ENCODE results near the gene PPP1R14C.

The PPP1R14C gene

GRCh38 chr6:150267686-150268561 lies 125.1 kb downstream of the PPP1R14C start:
- no peak overlapping the region for H3K4me3 ChIP-seq (replicated peaks; ENCODE audit: low read depth, low read length)
- DNase-seq (ENCODE audit: low read depth): peak; percentile 74
- TF ChIP-seq, protein P1, sequence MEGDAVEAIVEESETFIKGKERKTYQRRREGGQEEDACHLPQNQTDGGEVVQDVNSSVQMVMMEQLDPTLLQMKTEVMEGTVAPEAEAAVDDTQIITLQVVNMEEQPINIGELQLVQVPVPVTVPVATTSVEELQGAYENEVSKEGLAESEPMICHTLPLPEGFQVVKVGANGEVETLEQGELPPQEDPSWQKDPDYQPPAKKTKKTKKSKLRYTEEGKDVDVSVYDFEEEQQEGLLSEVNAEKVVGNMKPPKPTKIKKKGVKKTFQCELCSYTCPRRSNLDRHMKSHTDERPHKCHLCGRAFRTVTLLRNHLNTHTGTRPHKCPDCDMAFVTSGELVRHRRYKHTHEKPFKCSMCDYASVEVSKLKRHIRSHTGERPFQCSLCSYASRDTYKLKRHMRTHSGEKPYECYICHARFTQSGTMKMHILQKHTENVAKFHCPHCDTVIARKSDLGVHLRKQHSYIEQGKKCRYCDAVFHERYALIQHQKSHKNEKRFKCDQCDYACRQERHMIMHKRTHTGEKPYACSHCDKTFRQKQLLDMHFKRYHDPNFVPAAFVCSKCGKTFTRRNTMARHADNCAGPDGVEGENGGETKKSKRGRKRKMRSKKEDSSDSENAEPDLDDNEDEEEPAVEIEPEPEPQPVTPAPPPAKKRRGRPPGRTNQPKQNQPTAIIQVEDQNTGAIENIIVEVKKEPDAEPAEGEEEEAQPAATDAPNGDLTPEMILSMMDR (IDR thresholded peaks at IDR 0.05; ENCODE audit: low read length, missing control alignments): no peak

GRCh38 chr6:150269130-150269856 lies 126.4 kb downstream of the PPP1R14C start:
- no peak for DNase-seq (ENCODE audit: low read depth)
- TF ChIP-seq, protein P1 (IDR thresholded peaks at IDR 0.05; ENCODE audit: low read length, missing control alignments): no peak
- no peak overlapping the region for H3K4me3 ChIP-seq (replicated peaks; ENCODE audit: low read depth, low read length)

DNA sequence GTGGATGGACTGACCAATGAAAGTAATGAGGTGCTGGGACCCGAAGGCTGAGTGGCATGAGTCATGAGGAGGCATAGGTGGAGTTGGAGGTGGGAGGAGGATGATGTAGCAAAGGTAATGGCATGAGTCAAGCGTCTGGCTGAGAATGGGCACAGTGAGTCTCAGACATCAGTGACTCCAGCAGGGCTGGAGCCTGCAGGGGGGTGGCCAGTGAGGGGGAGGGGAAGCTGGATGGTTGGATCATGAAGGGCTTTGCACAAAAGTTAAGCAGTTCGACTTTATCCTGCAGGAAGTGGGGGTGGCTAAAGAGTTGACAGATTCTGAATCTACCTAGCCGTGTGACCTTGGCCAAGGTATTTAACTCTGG lies 127.0 kb downstream of the PPP1R14C start:
- H3K4me3 ChIP-seq (replicated peaks; ENCODE audit: low read depth, low read length): no peak overlapping the region
- TF ChIP-seq, protein P1 (IDR thresholded peaks at IDR 0.05; ENCODE audit: low read length, missing control alignments): no peak
- DNase-seq (ENCODE audit: low read depth): peak; percentile 27

DNA sequence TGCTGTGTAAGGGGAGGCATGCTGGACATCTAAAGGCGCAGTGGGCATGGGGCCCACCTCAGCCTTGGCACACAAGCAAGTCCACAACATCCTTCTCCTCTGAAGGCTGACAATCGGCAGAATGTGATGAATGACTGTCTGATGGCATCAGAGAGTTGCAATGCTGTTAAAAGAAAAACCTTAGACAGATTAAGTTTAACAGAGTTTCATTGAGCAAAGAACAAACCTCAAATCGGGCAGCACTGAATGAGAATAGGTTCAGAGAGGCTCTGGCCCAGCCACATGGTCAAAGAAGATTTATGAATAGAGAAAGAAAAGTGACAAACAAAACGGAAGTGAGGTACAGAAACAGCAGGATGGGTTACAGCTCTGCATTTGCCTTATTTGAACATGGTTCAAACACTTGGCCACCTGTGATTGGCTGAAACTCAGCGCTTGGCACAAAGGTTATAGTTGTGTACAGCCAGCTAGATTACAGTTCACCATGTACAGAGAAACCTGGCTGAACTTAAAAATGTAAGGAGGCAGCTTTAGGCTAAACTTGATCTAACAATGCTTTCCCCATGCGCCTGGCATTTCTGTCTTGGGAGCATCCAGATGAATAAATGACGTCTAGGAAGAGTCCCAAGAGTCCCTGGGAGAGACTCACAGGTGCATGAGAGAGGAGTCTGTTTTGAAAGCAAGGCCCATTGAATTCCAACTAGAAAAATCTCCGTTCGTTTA lies 127.6 kb downstream of the PPP1R14C start:
- DNase-seq (ENCODE audit: low read depth): no peak
- TF ChIP-seq, protein P1 (IDR thresholded peaks at IDR 0.05; ENCODE audit: low read length, missing control alignments): no peak
- H3K4me3 ChIP-seq (replicated peaks; ENCODE audit: low read depth, low read length): no peak overlapping the region

DNA sequence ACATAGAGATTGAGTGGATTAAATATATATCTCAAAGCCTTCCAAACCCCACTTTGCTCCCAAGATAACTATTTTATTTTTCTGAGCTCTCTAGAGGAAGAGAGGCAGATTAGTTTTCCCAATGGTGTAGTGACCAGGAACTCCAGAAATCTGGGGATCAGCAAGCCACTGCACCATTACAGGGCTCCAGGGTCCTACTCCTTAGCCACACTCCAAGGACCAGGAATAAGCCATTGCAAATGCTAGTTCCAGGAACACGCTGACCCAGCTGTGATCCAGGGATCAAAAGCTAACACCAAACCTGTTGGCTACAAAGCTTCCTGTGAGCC lies 128.3 kb downstream of the PPP1R14C start:
- TF ChIP-seq, protein P1 (IDR thresholded peaks at IDR 0.05; ENCODE audit: low read length, missing control alignments): no peak
- no peak for DNase-seq (ENCODE audit: low read depth)
- no peak overlapping the region for H3K4me3 ChIP-seq (replicated peaks; ENCODE audit: low read depth, low read length)

DNA sequence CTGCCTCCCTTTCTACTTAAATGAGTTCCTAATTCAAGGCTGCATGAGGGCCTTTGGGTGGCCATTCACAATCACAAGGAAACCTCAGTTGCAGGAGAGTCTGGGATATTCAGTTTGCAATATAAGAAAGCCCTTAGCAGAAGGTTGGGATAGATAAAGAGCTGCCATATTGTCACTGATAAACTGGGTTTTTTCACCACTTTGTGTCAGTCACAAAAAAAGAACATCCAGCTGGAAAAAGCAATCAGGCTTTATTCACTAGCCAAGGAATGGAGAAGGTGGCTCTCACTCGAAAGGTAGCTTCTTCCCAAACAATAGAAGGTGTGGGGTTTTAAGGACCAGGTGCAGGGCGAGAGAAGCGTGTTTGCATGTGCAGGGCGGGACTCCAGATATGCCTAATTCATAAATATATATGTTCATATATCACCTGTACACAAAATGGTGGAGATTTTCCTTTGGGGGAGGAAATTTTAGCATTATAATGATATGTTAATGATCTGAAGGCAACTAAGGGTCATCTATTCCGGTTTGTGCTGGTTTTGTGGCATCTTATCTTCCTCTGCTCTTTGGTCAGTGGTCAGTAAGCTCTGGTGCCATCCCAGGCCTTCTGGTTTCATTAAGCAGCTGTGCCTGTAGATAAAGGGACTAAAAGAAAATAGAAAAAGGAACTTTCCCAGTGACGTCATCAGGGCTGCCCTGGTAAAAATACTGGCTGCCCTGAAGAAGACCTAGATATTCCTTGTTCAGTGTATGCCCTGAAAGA lies 128.8 kb downstream of the PPP1R14C start:
- TF ChIP-seq, protein P1 (IDR thresholded peaks at IDR 0.05; ENCODE audit: low read length, missing control alignments): no peak

More for the DNA sequence above, 128.8 kb downstream of the PPP1R14C start:
- H3K4me3 ChIP-seq (replicated peaks; ENCODE audit: low read depth, low read length): no peak overlapping the region
- DNase-seq (ENCODE audit: low read depth): no peak

Data from fibroblast of pulmonary artery (primary cell).